DND-41 (cell line): ENCODE measurements around the gene ARHGEF19.

Source experiments
- ATAC-seq: fragments of 200-7000 bp; cut with Tn5 transposase; 3 replicates; pipeline ENCODE4 v1.9.1; 2021; ENCODE audit warnings: low read depth; ENCODE audit not compliant: insufficient read depth
- DNase-seq: peaks from one replicate; pipeline ENCODE4 v3.0.0-alpha.2; 2020
- H2AFZ ChIP-seq: 2 replicates; pipeline ENCODE4 v1.6.0; 2012; ENCODE audit warnings: low read depth, low read length
- H3K27ac ChIP-seq: 2 replicates; pipeline ENCODE4 v1.5.1; 2012; ENCODE audit warnings: low read length, inconsistent platforms
- H3K27me3 ChIP-seq: fragments of 200-600 bp; sonication (generic); 2 replicates; pipeline ENCODE4 v1.6.0; 2012; ENCODE audit warnings: low read length, mild to moderate bottlenecking, inconsistent platforms; ENCODE audit not compliant: insufficient read depth, poor library complexity
- H3K36me3 ChIP-seq: 2 replicates; pipeline ENCODE4 v1.5.1; 2012; ENCODE audit warnings: low read length, inconsistent platforms; ENCODE audit not compliant: insufficient read depth
- H3K4me1 ChIP-seq: 2 replicates; pipeline ENCODE4 v1.5.1; 2012; ENCODE audit warnings: mild to moderate bottlenecking, low read length; ENCODE audit not compliant: insufficient read depth
- H3K4me2 ChIP-seq: 2 replicates; pipeline ENCODE4 v1.6.0; 2012; ENCODE audit warnings: mild to moderate bottlenecking, moderate library complexity, low read length, inconsistent platforms; ENCODE audit not compliant: insufficient read depth
- H3K4me3 ChIP-seq, 2 experiments: fragments of 200-600 bp in 1 of 2; shearing (Covaris generic) in 1 of 2; 2 replicates each; pipeline ENCODE4 v1.5.1; 2012 to 2016; ENCODE audit warnings: inconsistent platforms in 2 of 2, low read length in 2 of 2, mild to moderate bottlenecking in 2 of 2, low read depth in 1 of 2, moderate library complexity in 1 of 2
- H3K79me2 ChIP-seq: 2 replicates; pipeline ENCODE4 v1.6.0; 2012; ENCODE audit warnings: low read length, inconsistent platforms; ENCODE audit not compliant: insufficient read depth
- H3K9ac ChIP-seq: 2 replicates; pipeline ENCODE4 v1.6.0; 2012; ENCODE audit warnings: low read depth, mild to moderate bottlenecking, inconsistent platforms, low read length, moderate library complexity
- H3K9me3 ChIP-seq: 2 replicates; pipeline ENCODE4 v1.5.1; 2012; ENCODE audit warnings: low read length, moderate library complexity, mild to moderate bottlenecking, inconsistent platforms; ENCODE audit not compliant: insufficient read depth, severe bottlenecking
- H4K20me1 ChIP-seq: 2 replicates; pipeline ENCODE4 v1.6.0; 2012; ENCODE audit warnings: low read length; ENCODE audit not compliant: insufficient read depth
- CTCF ChIP-seq: IDR thresholded peaks from 2 replicates; pipeline ENCODE4 v1.5.1; 2012; ENCODE audit warnings: borderline replicate concordance, low read length, moderate library complexity, mild to moderate bottlenecking; ENCODE audit not compliant: poor library complexity, severe bottlenecking; ENCODE audit errors: extremely low read depth
- EZH2 ChIP-seq: IDR thresholded peaks from 3 replicates; pipeline ENCODE4 v1.6.1; 2012; ENCODE audit warnings: borderline replicate concordance, low read depth, mild to moderate bottlenecking, moderate library complexity, low read length, inconsistent platforms; ENCODE audit not compliant: severe bottlenecking

The ARHGEF19 gene

GRCh38 chr1:16212251-16212961 is at the start of gene ARHGEF19:
ARHGEF19 (minus strand) TSS chr1:16212652; CDS start chr1:16209054, 3,598 bp downstream.
- Histone ChIP-seq H2AFZ (no peak within 1 kb of the TSS), H3K9ac (no peak within 1 kb of the TSS), H3K36me3 (no peaks in the 10 kb centered on the region), H3K4me2 (no peak within 1 kb of the TSS), H3K79me2 (no peaks in the 10 kb centered on the region), H3K4me1 (peaks cover 6% of the 10 kb centered on the region), H3K27ac (no peak within 1 kb of the TSS), H3K27me3 (no peaks in the 10 kb centered on the region), H4K20me1 (no peaks in the 10 kb centered on the region), H3K9me3 (no peaks in the 10 kb centered on the region), H3K4me3 (no peak within 1 kb of the TSS)
- TF ChIP-seq CTCF: no peak
- TF ChIP-seq EZH2: no peak
- no peak for ATAC-seq
- DNase-seq: no peak

GRCh38 chr1:16262067-16262466 is 49.6 kb upstream of the ARHGEF19 start:
- TF ChIP-seq CTCF (no peak), EZH2 (no peak)
- no peak overlapping the region for H3K9ac ChIP-seq
- no peak for ATAC-seq

DNA sequence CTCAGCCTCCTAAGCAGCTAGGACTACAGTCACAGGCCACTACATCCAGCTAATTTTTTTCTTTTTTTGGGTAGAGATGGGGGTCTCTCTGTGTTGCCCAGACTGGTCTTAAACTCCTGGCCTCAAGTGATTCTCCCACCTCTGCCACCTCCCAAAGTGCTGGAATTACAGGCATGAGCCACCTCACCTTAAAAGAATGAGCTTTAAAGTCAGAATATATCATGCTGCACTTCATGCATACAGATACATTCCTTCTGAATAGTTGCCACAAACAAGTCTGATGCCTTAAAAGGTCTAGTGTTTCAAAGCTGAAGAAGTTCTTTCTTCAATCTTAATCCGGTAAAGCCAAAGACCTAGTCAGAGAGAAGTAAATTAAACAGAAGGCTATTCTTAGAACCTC is 48.4 kb upstream of the ARHGEF19 start:
- Histone ChIP-seq H3K79me2 (peaks cover 17% of the 10 kb centered on the region), H4K20me1 (peaks cover 7% of the 10 kb centered on the region; the same call in 1 of the 2 replicates), H3K27me3 (no peaks in the 10 kb centered on the region), H3K9me3 (no peaks in the 10 kb centered on the region), H3K27ac (no peak overlapping the region), H3K4me1 (no peaks in the 10 kb centered on the region), H3K4me3 (no peak overlapping the region), H3K9ac (no peak overlapping the region), H3K36me3 (peaks cover 19% of the 10 kb centered on the region), H3K4me2 (no peak overlapping the region), H2AFZ (no peak overlapping the region)
- ATAC-seq: no peak
- no peak for DNase-seq
- TF ChIP-seq EZH2 (no peak), CTCF (no peak)

More at GRCh38 chr1:16262067-16262466, 49.6 kb upstream of the ARHGEF19 start:
- Histone ChIP-seq H3K79me2 (peaks cover 19% of the 10 kb centered on the region), H3K4me1 (no peaks in the 10 kb centered on the region), H3K9me3 (no peaks in the 10 kb centered on the region), H3K27me3 (no peaks in the 10 kb centered on the region), H3K4me3 (no peak overlapping the region), H3K36me3 (peaks cover 12% of the 10 kb centered on the region), H3K4me2 (no peak overlapping the region), H2AFZ (no peak overlapping the region), H4K20me1 (peaks cover 12% of the 10 kb centered on the region; the same call in 1 of the 2 replicates), H3K27ac (no peak overlapping the region)
- DNase-seq: no peak
